GDM1 (cell line): ENCODE measurements around the gene STK25.
A peak's percentile ranks its signal among the peaks of the same experiment; 100 is the strongest.
"Not testable (repeated sequence)": the region's sequence is repeated elsewhere in the genome, so short reads cannot be mapped to it uniquely, and the experiment has no call there.

Experiments
- DNase-seq: peaks from one replicate; lab custom pipeline; 2025; lab: John Stamatoyannopoulos, UW

The STK25 gene

GRCh38 chr2:241463276-241464135 lies 44.9 kb downstream of the STK25 start:
- no peak for DNase-seq

DNA sequence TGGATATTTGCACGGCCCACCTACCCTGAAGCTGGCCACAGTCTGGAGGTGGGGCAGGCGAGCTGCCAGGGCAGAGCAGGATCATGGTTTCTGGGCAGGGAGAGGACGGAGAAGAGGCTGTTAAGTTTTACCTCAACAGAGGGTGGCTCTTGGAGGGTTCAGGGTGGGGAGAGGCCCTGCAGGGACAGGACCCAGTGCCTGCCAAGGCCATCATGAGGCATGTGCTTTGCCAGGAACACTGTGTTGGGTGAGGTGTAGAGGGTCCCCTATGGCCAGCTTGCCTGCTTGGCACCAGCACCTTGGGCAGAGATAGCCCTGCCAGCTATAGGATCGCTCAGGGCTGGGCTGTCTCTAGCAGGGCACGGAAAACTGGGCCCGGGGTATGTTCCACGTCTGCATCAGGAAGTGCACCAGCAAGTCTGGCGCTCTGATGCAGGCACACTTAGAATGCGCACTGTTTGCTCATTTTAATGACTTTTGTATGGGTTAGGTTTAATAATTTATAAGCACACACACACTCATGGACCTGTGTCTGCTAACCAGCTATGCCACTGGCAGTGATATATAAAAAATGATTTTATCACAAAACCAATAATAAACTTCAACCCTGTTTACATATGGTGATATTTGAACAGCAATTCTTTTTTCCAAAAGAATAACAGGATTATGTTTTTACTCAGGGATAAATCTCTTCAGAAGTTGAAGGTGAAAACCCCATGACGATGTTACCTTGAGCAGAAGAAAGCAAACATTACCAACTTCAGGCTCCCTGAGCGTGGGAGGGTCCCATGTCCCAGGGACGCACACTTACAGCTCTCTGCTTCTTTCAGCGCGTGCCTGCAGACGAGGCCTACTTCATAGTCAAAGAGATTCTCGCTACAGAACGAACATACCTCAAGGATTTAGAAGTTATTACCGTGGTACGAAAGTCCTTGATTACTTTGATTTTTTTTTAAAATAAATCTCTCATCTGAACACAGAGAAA lies 46.4 kb downstream of the STK25 start:
- DNase-seq, result no peak

GRCh38 chr2:241460631-241461030 lies 47.8 kb downstream of the STK25 start:
- DNase-seq, result no peak

DNA sequence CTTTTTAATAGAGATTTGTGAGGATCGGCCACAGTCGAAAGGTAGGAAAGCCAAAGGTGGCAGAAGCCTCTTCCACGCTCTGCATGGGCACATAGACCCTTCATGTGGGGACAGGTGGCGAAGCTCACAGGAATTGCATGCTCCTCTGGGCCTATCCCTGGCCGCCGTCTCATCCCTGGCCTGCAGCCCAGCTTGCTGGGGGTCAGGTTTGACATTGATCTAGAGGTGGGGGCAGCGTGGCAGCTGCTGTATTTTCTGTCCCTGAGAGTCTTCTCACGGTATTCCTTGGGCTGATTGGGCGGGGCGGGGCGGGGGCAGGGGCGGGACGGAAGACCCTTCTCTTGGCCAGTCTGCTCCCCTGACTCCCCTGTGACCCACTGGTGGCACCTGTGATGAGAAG lies 48.9 kb downstream of the STK25 start:
- DNase-seq, result no peak

GRCh38 chr2:241458687-241459086 lies 49.7 kb downstream of the STK25 start:
- no peak for DNase-seq

DNA sequence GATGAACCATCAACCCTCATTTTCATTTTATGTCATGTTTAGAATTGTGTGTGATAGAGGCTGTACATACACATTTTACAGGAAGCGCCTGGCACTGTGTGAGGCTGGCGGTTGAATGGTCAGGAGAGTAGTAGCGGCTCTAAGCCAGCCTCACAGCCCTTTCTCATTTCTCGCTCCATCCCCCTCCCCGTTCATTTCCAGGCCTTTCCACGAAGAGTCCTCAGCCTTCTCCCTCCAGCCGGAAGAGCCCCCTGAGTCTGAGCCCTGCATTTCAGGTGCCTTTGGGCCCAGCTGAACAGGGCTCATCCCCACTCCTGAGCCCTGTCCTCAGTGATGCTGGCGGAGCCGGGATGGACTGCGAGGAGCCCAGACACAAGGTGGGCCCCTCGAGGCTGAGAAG lies 51.8 kb downstream of the STK25 start:
- no peak for DNase-seq

GRCh38 chr2:241454837-241455485 lies 53.4 kb downstream of the STK25 start:
- no peak for DNase-seq

- DNase-seq, result not testable (repeated sequence)
These were observed 54.5 kb downstream of the STK25 start for GRCh38 chr2:241453919-241454318.

DNA sequence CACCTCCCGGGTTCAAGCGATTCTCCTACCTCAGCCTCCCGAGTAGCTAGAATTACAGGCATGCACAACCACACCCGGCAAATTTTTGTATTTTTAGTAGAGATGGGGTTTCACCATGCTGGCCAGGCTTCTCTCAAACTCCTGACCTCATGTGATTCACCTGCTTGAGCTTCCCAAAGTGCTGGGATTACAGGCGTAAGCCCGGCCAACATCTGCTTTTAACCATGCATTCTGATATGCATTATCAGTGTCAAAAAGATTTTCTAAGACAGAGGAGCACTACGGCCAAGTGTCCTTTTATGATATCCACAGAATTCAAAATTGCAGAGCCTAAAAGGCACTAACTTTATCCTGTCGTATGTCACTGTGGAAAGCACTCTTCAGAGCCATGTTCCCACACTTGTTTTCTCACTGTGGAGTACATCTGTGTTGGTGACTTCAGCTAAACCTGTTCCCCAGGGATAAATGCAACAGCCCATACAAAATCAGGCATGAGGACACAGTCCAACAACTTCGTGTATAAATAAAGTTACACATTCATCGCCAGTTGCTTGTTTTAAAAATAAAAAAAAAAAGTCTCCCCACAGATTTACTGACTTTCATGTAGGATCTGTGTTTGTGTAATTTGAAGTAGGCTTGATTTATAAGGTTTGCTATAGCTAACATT lies 56.4 kb downstream of the STK25 start:
- no peak for DNase-seq

DNA sequence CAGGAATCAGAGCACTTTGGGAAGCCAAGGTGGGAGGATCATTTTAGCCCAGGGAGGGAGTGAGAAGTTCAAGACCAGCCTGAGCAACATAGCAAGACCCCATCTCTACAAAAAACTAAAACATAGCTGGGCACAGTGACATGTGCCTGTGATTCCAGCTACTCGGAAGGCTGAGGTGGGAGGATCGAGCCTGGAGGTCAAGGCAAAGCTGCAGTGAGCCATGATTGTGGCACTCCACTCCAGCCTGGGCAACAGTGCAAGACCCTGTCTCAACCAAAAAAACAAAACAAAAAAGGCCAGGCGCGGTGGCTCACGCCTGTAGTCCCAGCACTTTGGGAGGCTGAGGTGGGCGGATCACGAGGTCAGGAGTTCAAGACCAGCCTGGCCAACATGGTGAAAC lies 58.3 kb downstream of the STK25 start:
- not testable (repeated sequence) for DNase-seq

DNA sequence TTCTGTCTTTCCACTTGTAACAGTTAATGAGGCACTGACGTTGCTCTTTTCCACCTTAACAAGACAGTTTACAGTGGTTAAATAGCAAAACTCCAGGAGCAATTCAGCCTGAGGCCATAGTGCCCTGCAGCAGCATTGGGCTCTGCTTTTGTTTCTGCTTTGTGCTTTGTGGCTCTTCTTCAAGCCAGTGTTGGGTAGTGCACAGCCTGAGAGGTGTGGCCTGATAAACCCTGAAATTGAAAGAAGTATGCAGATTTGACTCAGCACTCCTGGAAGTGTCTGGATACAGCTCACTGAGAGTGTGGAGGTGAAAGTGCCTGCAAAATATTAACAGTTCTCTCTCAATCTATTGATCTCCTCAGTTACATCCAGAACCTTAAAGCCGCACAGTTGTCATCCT lies 63.0 kb downstream of the STK25 start:
- DNase-seq, result no peak

- DNase-seq, result peak; percentile 53
These were observed 64.7 kb downstream of the STK25 start for GRCh38 chr2:241443486-241444223.
